ENCODE measurements around the gene OR52L1.

DNA sequence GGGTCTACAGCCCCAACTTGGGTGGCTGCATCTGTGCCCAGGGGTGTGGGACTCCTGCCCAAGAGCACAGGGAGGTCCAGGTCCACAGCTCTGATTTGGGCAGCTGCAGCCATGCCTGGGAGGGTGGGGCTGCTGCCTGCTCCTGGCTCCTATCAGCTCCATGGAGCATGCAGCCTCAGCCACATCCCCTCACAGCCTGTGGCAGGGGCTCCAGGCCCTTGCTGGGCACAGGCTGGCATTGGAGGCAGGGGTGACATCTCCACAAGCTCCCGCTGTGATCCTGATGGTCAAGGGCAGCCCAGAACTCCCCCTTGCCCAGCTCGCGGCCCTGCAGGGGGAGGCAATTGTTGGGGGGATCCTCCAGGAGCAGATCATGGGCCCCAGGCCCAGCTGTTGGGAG is 26.3 kb upstream of the OR52L1 start:
- TF ChIP-seq, protein P1, sequence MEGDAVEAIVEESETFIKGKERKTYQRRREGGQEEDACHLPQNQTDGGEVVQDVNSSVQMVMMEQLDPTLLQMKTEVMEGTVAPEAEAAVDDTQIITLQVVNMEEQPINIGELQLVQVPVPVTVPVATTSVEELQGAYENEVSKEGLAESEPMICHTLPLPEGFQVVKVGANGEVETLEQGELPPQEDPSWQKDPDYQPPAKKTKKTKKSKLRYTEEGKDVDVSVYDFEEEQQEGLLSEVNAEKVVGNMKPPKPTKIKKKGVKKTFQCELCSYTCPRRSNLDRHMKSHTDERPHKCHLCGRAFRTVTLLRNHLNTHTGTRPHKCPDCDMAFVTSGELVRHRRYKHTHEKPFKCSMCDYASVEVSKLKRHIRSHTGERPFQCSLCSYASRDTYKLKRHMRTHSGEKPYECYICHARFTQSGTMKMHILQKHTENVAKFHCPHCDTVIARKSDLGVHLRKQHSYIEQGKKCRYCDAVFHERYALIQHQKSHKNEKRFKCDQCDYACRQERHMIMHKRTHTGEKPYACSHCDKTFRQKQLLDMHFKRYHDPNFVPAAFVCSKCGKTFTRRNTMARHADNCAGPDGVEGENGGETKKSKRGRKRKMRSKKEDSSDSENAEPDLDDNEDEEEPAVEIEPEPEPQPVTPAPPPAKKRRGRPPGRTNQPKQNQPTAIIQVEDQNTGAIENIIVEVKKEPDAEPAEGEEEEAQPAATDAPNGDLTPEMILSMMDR (IDR thresholded peaks at IDR 0.05): no peak
- TF ChIP-seq POLR2A (IDR thresholded peaks at IDR 0.05): no peak
- no peak for TF ChIP-seq POLR2AphosphoS5 (IDR thresholded peaks at IDR 0.05)
- no peak for TF ChIP-seq EP300 (IDR thresholded peaks at IDR 0.05; ENCODE audit: low read depth)
